NCI-H2107 treated with DMSO at 0.1 percent for 48 hours (cell line): Measurements from ENCODE around the gene HIP1R.

Experiments used
- DNase-seq: peaks from one replicate; lab custom pipeline; 2025; ENCODE audit not compliant: unreplicated experiment; lab: John Stamatoyannopoulos, UW

The HIP1R gene

DNA sequence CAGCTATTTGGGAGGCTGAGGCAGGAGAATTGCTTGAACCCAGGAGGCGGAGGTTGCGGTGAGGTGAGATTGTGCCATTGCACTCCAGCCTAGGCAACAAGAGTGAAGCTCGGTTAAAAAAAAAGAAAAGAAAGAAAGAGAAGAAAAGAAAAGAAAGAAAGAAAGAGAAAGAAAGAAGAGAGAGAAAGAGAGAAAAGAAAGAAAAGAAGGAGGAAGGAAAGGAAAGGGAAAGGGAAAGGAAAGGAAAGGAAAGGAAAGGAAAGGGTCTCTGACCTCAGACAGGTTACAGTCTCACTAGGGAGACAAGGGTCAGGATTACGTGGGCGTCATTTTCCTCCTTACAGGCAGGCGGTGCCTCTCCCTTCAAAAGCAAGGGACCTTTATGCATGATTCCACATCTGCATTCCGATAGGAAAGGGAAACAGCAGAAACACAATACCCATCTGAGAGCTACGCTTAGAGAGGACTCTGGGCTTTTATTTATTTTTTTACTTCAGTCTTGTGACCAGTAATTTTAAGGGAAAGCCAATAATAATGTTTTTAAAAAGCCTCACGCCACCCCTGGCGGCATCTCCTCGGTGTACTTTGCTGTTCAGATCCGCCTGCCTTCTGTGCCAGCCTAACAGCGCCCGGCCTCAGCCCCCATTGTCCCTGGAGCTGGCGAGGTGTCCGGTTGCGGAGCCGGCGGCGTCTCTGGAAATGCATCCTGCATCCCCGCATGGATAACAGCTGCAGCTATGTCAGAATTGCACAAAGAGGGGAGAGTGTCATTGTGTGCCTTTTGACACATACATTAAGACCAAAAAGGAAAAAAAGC lies 945 bp upstream of the HIP1R start:
- peak; percentile 91 for DNase-seq

DNA sequence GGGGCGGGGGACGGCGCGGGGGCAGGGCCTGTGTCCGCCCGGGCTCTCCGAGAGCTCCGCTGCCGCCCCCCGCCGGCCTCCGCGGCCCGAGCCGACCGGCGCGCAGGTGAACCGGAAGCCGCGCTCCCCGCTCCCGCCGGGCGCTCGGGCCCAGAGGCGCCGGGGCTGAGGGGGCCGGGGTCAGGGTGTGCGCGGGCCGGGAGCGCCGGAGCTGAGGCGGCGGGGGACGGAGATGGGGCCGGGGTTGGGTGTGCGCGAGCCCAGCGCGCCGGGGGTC lies 431 bp downstream of the HIP1R start:
- no peak for DNase-seq

- peak; percentile 70 for DNase-seq
Measured at GRCh38 chr12:122836027-122836921, 1.0 kb downstream of the HIP1R start.

GRCh38 chr12:122837306-122838265 lies 2.3 kb downstream of the HIP1R start:
- peak; percentile 42 for DNase-seq

DNA sequence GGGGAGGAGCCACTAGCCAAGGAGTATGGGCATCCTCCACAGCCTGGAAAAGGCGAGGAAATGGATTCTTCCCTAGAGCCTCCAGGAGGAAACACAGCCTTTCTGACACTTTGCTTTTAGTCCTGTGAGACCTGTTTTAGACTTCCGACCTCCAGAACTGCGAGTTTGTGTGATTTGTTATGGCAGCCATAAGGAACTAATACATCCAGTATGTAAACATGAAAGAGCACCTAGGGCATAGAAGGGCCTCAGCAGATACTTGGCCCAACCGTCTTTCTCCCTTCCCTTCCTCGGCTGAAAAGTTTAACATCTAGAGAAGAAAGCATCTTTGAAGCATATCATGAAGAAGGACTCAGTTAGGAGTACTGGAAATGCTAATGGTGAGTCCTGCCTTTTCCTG lies 3.6 kb downstream of the HIP1R start:
- no peak for DNase-seq

DNA sequence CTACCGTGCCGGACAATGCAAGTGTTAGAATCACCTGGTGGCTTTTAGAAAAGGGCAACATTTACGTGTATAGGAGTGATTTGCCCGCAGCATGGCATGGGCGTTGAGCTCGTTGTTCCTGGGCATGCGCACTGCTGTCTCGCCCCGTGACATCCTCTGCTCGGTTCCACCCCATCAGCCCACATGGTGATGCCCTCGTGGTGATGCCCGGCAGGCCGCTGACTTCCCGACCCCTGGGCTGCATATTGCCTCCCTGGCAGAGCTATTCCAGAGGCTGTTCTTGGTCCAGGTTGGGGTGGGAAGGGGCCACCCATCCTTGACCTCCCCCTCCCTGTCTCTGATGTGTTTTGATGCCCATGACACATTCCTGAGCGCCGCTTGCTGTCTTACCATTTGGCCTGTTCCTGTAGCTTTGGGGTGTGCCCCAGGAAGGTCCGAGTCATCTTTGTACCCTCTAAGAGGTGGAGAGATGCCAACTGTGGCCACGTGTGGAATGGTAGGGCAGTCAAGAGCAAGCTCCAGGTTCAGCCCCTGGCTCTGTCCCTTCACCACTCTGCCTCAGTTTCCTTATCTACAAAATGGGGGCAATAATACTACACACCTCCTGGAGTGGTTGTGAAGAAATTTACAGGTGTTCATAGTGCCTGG lies 4.8 kb downstream of the HIP1R start:
- DNase-seq, result no peak

DNA sequence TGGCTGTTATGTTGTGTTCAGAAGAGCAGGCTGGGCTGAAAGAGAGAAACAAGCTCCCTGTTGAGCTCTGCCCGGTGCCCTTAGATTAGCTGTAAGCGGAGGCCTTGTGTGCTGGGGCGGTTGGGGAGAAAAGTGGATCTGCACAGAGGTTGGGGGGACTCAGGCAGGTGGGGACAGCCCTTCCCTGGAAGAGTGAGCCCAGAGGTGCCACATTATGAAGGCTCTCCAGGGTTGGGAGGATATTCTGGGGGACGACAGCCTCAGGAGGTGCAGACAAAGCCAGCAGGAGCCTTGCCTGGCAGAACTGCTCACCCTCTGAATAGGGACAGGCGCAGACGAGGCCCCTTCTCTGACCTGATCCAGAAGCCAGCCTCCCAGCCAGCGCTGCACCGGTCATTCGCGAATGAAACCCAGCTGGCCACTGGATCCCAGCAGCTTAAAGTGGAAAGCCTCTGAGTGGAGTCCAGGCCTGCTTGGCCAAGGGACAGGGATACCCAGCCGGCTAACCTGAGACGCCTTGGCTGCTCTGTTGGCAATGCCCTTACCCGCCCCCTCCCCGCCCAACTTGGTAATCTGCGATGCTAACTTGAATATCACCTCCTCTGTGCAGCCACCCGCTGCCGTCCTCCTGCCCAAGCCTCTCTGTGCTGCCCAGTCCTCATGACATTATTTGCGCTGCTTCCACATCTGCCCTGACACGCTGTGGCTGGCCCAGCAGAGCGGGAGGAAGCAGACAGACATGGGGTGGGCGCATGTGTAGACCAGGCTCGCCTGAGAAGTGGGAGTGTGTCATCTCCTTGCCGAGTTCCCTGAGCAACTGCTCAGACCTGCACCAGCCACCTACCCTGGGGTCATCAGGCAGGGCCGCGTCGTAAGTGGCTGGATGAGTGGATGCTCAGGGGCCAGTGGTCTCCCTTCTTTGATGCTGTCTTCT lies 5.6 kb downstream of the HIP1R start:
- no peak for DNase-seq

DNA sequence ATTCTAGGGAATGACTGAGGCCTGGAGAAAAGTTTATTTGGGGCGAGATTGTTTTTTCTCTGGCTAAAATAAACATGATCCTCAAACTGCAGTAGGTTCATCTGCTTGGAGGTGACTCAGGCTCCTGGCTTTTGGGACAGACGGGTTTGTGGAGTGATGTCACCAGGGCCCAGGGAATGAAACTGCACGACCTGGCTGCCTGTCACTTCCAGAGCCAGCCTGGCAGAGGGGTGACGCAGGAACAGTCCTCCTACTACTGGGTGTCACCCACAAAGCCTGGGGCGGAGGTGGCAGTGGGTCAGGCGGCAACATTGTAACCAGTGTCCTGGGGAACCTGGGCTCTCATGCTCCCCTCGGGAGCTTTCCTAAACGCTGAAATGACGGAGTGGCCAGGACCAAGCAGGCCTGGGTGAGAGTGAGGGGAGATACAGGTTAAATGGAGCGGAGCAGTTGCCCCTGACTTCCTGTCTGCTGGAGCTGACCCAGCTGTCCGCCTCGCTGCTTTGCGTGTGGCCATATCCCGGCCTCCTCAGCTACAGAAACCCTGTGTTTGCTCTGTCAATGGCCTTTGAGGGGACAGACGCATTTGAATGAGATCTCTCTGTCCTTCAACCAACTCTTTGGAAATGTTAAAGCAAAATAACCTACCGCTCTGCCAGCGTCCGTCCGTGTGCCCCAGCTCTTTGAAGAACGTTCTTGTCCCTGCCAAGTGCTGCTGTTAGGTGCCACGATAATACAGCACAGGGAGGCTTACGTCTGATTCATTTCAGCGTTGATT lies 6.5 kb downstream of the HIP1R start:
- no peak for DNase-seq

- DNase-seq, result no peak
Measured at GRCh38 chr12:122842505-122843405, 7.5 kb downstream of the HIP1R start.

DNA sequence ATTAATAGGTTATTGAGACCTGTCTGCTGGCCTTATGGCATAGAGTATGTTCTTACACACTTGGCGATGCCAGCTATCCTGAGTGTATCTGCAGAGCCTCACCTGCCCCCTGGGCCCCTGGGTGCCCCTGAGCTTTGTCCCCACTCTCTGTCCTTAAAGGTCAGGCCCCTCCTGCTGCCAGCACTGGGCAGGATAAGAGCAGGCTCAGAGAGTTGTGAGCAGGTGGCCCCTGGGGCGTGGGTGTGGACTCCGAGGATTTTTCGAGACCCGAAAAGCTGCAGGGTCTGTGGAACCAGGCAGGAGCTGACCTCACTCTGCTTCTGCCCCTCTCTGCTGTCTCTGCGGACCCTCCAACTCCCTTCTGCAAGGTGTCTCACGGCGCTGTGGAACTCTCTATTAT lies 8.2 kb downstream of the HIP1R start:
- no peak for DNase-seq

GRCh38 chr12:122844366-122844971 lies 9.2 kb downstream of the HIP1R start:
- DNase-seq, result no peak

DNA sequence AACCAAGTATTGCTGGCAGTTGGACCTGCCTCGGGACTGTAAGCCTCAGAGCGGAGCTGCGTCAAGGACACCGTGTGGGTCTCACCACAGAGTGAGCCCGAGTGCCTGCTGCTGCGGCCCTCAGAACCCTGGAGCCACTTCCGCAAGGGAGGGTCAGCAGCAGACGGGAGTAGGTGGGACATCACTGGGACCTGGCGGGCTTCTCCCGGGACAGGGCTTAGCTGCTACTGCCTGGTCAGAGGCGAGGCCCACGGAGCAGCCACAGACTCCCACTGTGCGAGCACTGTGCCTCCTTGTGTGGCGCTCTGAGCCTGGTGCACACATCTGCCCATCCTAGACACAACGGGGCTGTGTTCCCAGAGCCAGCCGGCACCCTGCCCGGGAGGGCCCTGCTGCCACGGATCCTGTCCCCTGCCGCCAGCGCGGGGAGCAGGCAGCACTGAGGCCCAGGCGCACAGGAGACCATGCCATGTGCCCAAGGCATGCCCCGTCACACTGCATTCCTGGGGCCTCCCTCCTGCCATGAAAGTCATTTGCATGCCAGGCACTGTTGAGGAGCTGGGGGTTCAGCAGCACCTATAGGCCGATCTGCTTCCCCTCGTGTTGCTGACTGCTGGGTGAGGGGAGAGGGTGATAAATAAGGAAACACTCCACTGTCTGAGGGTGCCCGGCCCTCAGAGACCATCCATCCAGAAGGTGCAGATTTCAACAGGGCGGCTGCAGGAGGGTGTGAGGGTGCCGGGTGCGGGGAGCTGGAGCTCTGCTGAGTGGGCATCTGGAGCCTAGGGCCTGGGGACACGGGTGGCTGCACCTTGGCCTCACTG lies 10.0 kb downstream of the HIP1R start:
- DNase-seq, result no peak

- peak; percentile 78 for DNase-seq
Measured at GRCh38 chr12:122845865-122846621, 10.8 kb downstream of the HIP1R start.

DNA sequence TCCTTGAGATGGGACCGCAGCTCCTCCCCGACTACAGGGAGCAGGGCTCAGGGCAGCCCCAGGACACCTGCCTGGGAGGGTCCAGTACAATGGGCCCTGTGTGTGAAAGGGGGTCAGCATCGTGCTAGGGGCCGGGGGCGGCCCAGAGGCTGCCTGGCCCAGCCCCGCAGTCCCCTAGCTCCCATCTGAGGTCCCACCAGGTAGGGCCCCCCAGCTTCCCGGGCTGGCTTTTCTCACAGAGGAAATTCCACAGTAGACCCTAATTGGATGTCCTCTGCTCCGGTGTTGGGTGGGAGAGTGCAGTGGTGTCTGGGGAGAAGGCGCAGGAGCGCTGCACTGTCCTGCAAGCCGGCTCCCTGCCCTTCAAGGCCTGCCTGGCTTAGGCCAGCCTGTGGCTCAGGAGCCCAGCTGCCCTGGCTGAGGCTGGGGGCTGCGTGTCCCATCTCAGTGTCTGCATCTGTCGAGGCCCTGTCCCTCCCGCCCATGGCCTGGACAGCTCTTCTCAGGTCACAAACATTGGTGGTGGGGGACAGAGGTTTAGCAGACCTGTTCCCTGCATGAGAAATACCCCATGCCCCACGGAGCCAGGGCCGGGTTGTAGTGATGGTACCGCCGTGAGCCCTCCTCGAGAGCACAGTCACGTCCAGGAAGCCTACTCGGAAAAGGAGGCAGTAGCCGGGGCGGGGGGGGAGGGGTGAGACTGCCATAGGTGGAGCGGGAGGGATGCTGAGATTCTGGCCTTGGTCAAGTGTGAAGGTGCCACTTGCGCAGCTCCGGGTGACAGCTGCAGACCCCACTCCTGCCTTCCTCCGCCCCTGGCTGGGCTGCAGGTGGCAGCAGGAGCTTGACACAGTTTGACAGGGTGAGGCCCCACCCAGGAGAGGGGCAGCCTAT lies 11.6 kb downstream of the HIP1R start:
- no peak for DNase-seq

GRCh38 chr12:122847516-122847836 lies 12.2 kb downstream of the HIP1R start:
- DNase-seq, result no peak
